ENCODE measurements around the gene SULT2B1.

SULT2B1 gene

GRCh38 chr19:48606463-48607358, 54.7 kb downstream of the SULT2B1 start, which contains the start of gene SPACA4:
TSS of gene SPACA4 (plus strand) at chr19:48606742. CDS start at chr19:48606979, 237 bp downstream.
- DNase-seq: no peak

- no peak for DNase-seq
These were observed 55.4 kb downstream of the SULT2B1 start for GRCh38 chr19:48607359-48607755.

GRCh38 chr19:48608798-48609263, 56.9 kb downstream of the SULT2B1 start:
- DNase-seq: peak; percentile 71

GRCh38 chr19:48609571-48610108, 57.7 kb downstream of the SULT2B1 start:
- DNase-seq: no peak

- DNase-seq: no peak
These were observed 59.9 kb downstream of the SULT2B1 start for GRCh38 chr19:48611872-48612271.

- DNase-seq: no peak
These were observed 61.3 kb downstream of the SULT2B1 start for GRCh38 chr19:48613024-48613851.

GRCh38 chr19:48613852-48614435, 62.0 kb downstream of the SULT2B1 start:
- no peak for DNase-seq

GRCh38 chr19:48614436-48615230, 62.7 kb downstream of the SULT2B1 start, which contains the start of gene FAM83E:
TSS of gene FAM83E (minus strand) at chr19:48615076. CDS start at chr19:48613372, 1,704 bp downstream.
- peak; percentile 38 for DNase-seq

- DNase-seq: no peak
These were observed 63.5 kb downstream of the SULT2B1 start for GRCh38 chr19:48615231-48616040.

GRCh38 chr19:48616041-48616436, 64.1 kb downstream of the SULT2B1 start:
- DNase-seq: no peak

GRCh38 chr19:48616491-48617056, 64.6 kb downstream of the SULT2B1 start:
- DNase-seq: no peak

GRCh38 chr19:48617146-48617937, 65.4 kb downstream of the SULT2B1 start:
- no peak for DNase-seq

- DNase-seq: no peak
These were observed 66.4 kb downstream of the SULT2B1 start for GRCh38 chr19:48618278-48618915.

GRCh38 chr19:48618916-48619691, 67.1 kb downstream of the SULT2B1 start, which contains the start of the genes RPL18 and SPHK2:
TSS of gene RPL18 (minus strand) at chr19:48619178. CDS start at chr19:48619143, 35 bp downstream.
TSS of gene SPHK2 (plus strand) at chr19:48619506. CDS start at chr19:48620515, 1,009 bp downstream.
- peak; percentile 96 for DNase-seq

GRCh38 chr19:48619692-48620585, 68.0 kb downstream of the SULT2B1 start:
- DNase-seq: no peak

- no peak for DNase-seq
These were observed 71.6 kb downstream of the SULT2B1 start for GRCh38 chr19:48623556-48624066.
